H1 (cell line): Measurements from ENCODE around the gene SH2D7. TPM values are rescaled to one million over a fixed set of nuclear protein-coding genes. Genes with fewer than 3 reads are reported as not detected.

ENCODE experiments used
- HDAC2 ChIP-seq, 2 experiments: fragments of 300-600 bp in 1 of 2; sonication (generic) in 1 of 2; IDR thresholded peaks; 2 replicates each; pipeline ENCODE4 v1.6.1; 2011 to 2012; ENCODE audit warnings: low read depth in 2 of 2, low read length in 2 of 2, mild to moderate bottlenecking in 2 of 2, moderate library complexity in 2 of 2, borderline replicate concordance in 1 of 2, inconsistent platforms in 1 of 2
- JUN ChIP-seq: IDR thresholded peaks from 2 replicates; pipeline ENCODE4 v1.6.1; 2011; ENCODE audit warnings: low read depth, mild to moderate bottlenecking, improper control_type of control experiment, low read length
- polyA plus RNA-seq, 7 experiments: library from polyadenylated mRNA; depleted of rRNA in 3 of 7; stranded (reverse) in 5 of 7; unstranded in 2 of 7; fragments of >200 nt in 5 of 7; fragments of 200-250 nt in 2 of 7; gene quantifications; 1 replicate in 5 of 7; 2 replicates in 1 of 7; 4 replicates in 1 of 7; pipeline versions ENCODE4 v1.2.1 to v1.2.3, GENCODE V29; 2011 to 2013; ENCODE audit warnings: missing spikeins in 2 of 7, mixed read lengths in 2 of 7
- total RNA-seq: library from RNA; stranded (reverse); fragmentation: NEBNext Ultra II Directional; extraction: Animal tissue kit (Norgen Biotek cat#: 25700); gene quantifications from 2 replicates; pipeline ENCODE4 v1.2.1, GENCODE V29; 2021

Gene SH2D7
- total and polyA plus RNA-seq, 2 of the 8 experiments (the other 6 are each of a cell fraction or from before 2014, with no cell fraction given), result not detected

DNA sequence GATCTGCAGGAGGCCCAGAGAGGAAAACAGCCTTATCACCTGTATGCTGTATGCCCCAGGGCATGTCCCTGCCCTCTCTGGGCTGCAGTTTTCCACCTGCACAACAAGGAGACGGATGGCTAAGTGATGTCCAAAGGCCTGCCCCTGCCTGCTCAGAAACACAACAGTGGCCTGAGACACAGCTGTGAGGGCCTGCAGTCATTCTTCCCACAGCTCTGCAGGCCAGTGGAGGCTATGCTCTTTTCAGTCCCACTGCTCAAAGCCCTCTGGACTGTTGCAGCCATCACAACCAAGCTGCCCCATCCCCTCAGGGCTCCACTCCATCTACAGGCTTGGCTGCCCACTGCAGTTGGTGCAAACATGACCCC is 9.6 kb upstream of the SH2D7 start (continued):
- TF ChIP-seq JUN (no peak), HDAC2 (IDR thresholded peaks at IDR 0.05; ENCODE audit: borderline replicate concordance in 1 of 2, low read depth in 2 of 2, low read length in 2 of 2) (no peak)
